Stimulated activated CD8-positive, alpha-beta memory T cell treated with anti-CD3 and anti-CD28 coated beads, Interleukin-4, amount 100 ng/mL, for 24 hours (primary cell): ENCODE data around the gene SLC28A3.
"Not testable (repeated sequence)": the region's sequence is repeated elsewhere in the genome, so short reads cannot be mapped to it uniquely, and the experiment has no call there.

Source experiments
- DNase-seq: peaks from one replicate; pipeline ENCODE4 v3.0.0-alpha.2; 2020; ENCODE audit warnings: low read depth

Gene SLC28A3

DNA sequence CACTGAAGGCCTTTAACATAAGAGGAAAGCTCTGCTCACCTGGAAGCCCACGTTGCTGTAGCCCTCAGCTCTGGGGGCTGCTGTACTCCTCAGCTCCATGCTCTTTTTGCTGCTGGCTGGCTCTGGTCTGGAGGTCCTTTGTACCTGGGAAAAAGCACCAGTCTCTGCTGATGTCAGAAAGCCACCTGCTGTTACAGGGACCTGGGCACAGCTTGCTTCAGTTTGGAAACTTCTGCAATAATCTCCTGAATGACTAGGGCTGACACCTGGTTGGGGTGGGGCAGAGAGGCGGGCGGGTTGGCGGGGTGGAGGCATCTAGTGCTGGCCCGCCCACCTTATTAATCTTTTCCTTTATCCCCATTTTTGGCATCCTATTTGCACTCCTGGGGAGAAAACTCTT lies at the start of gene SLC28A3:
SLC28A3 (minus strand) TSS at position 224 of the 400 bp plus-strand sequence; CDS start at position 99, 125 bp downstream.
- no peak for DNase-seq

DNA sequence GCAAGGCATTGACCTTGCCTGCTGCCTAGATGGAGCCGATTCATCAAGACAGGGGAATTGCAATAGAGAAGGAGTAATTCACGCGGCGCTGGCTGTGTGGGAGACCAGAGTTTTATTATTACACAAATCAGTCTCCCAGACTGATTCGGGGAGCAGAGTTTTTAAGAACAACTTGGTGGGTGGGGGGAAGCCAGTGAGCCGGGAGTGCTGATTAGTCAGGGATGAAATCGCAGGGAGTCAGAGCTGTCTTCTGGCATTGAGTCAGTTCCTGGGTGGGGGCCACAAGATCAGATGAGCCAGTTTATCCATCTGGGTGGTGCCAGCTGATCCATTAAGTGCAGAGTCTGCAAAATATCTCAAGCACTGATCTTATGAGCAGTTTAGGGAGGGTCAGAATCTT lies 49.7 kb upstream of the SLC28A3 start:
- DNase-seq, result not testable (repeated sequence)

- DNase-seq, result no peak
Measured at GRCh38 chr9:84387821-84388220, 47.3 kb upstream of the SLC28A3 start.

- no peak for DNase-seq
Measured at GRCh38 chr9:84386753-84387152, 46.2 kb upstream of the SLC28A3 start.

DNA sequence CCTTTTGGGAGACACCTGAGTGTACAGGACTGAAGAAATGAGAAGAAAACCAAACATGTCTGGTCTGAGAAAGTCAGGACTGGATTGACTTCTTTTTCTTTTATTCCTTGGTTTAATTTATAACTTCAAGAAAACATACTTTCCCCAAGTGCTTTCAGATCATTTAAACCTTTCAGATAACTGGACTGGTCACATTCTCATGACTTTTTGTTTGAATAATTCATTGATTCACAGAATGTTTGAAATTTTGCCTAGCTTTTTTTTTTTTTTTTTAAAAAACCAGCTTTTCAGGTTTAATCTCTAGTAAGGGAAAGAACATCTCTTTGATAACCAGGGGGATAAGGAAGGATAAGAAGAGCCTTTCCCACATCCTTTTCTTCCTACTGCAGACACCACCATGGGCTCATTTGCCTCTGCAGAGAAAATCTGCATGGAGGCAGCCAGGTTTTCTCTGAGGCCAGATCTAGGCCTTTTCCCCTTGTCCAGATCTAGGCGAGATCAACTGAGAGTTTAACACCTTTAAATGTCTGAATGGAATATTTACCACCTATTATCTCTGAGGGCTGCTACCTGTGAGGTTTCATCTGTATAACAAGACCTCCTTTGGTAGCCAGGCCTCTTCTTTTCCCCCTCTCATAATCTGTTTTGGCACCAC lies 45.0 kb upstream of the SLC28A3 start:
- DNase-seq, result no peak

DNA sequence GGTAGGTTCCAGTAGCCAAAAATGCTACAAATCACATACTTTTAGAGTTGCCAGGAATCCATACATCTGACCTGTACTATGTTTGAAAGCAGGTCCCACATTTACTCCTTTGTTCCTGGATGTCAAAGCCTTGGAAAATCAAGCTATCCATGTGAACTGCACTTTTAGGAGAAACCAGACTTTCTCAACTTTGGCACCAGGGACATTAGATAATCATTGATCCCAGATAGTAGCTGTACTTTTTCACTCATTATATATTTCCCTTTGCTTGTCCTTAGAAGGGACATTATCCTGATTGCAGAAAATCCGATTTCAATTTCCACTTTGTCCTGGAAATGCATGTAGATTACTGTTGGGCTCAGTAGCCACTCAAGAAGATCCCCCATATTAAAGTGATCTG lies 44.1 kb upstream of the SLC28A3 start:
- DNase-seq, result no peak

DNA sequence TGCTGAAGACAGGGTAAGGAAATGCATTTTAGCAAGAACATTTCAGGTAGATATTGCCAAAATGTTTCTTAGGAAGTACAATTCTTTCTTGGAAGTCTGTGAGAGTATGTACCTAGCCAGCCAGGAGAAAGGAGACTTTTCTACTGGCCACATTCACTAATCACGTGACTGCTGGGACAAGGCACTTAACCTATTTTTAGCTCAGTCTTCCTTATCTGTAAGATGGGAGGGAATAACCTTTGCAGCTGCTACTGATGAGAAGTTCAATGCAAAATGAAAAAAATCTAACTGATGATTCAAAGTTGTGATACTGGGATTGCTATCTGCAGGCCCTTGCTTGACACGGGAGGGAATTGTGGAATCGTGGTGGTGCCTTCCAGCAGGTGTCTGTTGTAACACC lies 42.6 kb upstream of the SLC28A3 start:
- DNase-seq, result no peak

- DNase-seq, result no peak
Measured at GRCh38 chr9:84382720-84383119, 42.2 kb upstream of the SLC28A3 start.

DNA sequence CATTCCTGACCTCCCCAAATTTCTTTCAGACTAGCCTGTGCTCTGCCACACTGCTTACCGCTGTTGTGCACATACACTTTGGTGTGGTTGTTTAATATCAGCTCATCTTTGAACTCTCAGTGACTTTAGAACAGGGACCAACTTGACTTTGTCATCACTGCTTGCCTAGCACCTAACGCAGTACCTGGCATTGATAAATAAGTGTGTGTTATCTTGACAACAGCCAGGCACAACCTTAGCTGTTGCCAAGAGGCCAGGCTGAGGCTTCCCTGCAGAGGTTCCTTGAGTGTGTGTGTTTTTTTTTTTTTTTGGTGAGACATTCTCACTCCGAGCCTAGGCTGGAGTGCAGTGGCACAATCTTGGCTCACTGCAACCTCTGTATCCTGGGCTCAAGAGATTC lies 41.0 kb upstream of the SLC28A3 start:
- no peak for DNase-seq

GRCh38 chr9:84379740-84380139 lies 39.2 kb upstream of the SLC28A3 start:
- no peak for DNase-seq

- DNase-seq, result no peak
Measured at GRCh38 chr9:84375954-84376353, 35.4 kb upstream of the SLC28A3 start.

GRCh38 chr9:84374516-84374915 lies 34.0 kb upstream of the SLC28A3 start:
- DNase-seq, result no peak

GRCh38 chr9:84374013-84374412 lies 33.5 kb upstream of the SLC28A3 start:
- no peak for DNase-seq

DNA sequence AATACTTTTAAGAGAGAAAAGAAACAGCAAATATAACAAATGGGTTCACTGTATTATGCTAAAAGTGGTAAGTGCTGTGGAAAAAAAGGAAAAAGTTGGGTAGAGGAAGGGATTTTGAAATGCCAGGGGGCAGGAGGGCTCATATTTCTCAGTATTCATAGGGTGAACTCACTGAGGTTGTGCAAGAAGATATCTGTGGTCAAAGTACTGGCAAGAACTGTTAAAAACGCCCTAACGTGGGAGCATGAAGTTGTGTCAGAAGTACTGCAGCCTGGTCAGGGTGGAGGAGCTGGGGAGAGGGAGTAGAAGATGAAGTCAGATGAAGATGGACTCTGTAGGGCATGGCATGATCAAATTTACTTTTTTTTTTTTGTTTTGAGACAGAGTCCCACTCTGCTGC lies 31.2 kb upstream of the SLC28A3 start:
- DNase-seq, result no peak

GRCh38 chr9:84368601-84369000 lies 28.0 kb upstream of the SLC28A3 start:
- DNase-seq, result no peak

GRCh38 chr9:84367726-84368125 lies 27.2 kb upstream of the SLC28A3 start:
- not testable (repeated sequence) for DNase-seq

- no peak for DNase-seq
Measured at GRCh38 chr9:84366683-84367082, 26.1 kb upstream of the SLC28A3 start.

GRCh38 chr9:84364894-84365490 lies 24.4 kb upstream of the SLC28A3 start:
- DNase-seq, result not testable (repeated sequence)

- no peak for DNase-seq
Measured at GRCh38 chr9:84361645-84362044, 21.1 kb upstream of the SLC28A3 start.

- DNase-seq, result no peak
Measured at GRCh38 chr9:84357275-84357674, 16.7 kb upstream of the SLC28A3 start.

DNA sequence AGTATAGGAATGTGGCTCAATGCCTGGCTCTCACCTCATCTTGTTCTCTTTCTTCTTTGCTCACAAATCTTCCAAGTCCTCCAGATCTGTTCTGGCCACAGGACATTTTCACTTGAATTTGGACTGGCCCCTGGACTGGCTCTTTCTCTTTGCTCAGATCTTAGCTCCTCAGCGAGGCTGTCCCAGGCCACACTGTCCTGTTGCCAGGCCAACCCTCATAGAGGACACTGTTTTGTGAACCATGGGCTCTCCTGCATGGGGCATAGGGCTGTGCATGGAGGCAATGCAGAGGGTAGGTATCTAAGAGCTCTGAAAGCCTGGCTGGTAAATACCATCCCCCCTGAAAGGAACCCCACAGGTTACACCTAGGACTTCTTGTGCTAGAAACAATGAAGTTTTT lies 13.5 kb upstream of the SLC28A3 start:
- DNase-seq, result no peak

DNA sequence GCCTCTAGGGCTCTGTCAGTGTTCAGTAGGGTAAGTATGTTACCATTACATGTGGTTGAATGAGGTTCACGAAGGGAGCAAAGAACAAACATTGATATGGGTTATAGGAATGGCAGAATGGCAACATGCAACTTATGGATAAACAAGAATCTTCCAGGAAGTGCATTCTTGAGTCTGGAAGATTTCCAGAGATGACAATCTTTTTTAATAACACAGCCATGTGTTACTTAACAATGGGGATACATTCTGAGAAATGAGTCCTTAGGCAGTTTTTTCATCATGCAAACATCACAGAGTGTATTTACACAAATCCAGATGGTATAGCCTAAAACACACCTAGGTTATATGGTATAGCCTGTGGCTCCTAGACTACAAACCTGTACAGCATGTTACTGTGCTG lies 9.1 kb upstream of the SLC28A3 start:
- no peak for DNase-seq

- no peak for DNase-seq
Measured at GRCh38 chr9:84343111-84343521, 2.6 kb upstream of the SLC28A3 start.

GRCh38 chr9:84339962-84340361 lies 596 bp downstream of the SLC28A3 start:
- DNase-seq, result no peak
